Measurements from ENCODE around the gene SERHL2. TPM values are rescaled to one million over a fixed set of nuclear protein-coding genes. Genes with fewer than 3 reads are reported as not detected.
"Not testable (repeated sequence)": the region's sequence is repeated elsewhere in the genome, so short reads cannot be mapped to it uniquely, and the experiment has no call there.

The SERHL2 gene
- total RNA-seq, 4 donors from 2014 or later: 0.94 to 7.7 (median 4.6) TPM

GRCh38 chr22:42560781-42561180, 7.0 kb downstream of the SERHL2 start:
- H3K4me3 ChIP-seq: no peak overlapping the region

GRCh38 chr22:42561856-42562255, 8.1 kb downstream of the SERHL2 start:
- H3K27ac ChIP-seq: no peak overlapping the region
- no peaks in the 10 kb centered on the region for H3K27me3 ChIP-seq
- H3K9me3 ChIP-seq: no peaks in the 10 kb centered on the region
- peaks cover 0 to 43% of the 10 kb centered on the region in 2 donors for H3K36me3 ChIP-seq
- TF ChIP-seq, protein P1, sequence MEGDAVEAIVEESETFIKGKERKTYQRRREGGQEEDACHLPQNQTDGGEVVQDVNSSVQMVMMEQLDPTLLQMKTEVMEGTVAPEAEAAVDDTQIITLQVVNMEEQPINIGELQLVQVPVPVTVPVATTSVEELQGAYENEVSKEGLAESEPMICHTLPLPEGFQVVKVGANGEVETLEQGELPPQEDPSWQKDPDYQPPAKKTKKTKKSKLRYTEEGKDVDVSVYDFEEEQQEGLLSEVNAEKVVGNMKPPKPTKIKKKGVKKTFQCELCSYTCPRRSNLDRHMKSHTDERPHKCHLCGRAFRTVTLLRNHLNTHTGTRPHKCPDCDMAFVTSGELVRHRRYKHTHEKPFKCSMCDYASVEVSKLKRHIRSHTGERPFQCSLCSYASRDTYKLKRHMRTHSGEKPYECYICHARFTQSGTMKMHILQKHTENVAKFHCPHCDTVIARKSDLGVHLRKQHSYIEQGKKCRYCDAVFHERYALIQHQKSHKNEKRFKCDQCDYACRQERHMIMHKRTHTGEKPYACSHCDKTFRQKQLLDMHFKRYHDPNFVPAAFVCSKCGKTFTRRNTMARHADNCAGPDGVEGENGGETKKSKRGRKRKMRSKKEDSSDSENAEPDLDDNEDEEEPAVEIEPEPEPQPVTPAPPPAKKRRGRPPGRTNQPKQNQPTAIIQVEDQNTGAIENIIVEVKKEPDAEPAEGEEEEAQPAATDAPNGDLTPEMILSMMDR (IDR thresholded peaks at IDR 0.05): no peak
- peaks cover 0 to 16% (median 0%) of the 10 kb centered on the region in 3 donors for H3K4me1 ChIP-seq
- 25% methylated on average over 2 of the region's 5 CpGs; no CpG with 5 or more reads in 1 of the 2 donors for WGBS, 2 donors (ENCODE audit: low coverage in 1 of 2)
- no peak overlapping the region for H3K4me3 ChIP-seq
- no peak for ATAC-seq

More at GRCh38 chr22:42560781-42561180, 7.0 kb downstream of the SERHL2 start:
- no peak overlapping the region for H3K27ac ChIP-seq
- TF ChIP-seq, protein P1 (IDR thresholded peaks at IDR 0.05): peak in 3 of 4 experiments; percentile 5 to 45 (median 28)
- TF ChIP-seq POLR2A (IDR thresholded peaks at IDR 0.05) (no peak), POLR2AphosphoS5 (IDR thresholded peaks at IDR 0.05) (no peak)
- WGBS, 2 donors (ENCODE audit: low coverage in 1 of 2): 54% methylated on average over 4 of the region's 7 CpGs; no CpG with 5 or more reads in 1 of the 2 donors
- peaks cover 0 to 16% (median 0%) of the 10 kb centered on the region in 3 donors for H3K4me1 ChIP-seq
- peaks cover 0 to 34% of the 10 kb centered on the region in 2 donors for H3K36me3 ChIP-seq
- no peaks in the 10 kb centered on the region for H3K9me3 ChIP-seq
- ATAC-seq: no peak
- H3K27me3 ChIP-seq: no peaks in the 10 kb centered on the region

DNA sequence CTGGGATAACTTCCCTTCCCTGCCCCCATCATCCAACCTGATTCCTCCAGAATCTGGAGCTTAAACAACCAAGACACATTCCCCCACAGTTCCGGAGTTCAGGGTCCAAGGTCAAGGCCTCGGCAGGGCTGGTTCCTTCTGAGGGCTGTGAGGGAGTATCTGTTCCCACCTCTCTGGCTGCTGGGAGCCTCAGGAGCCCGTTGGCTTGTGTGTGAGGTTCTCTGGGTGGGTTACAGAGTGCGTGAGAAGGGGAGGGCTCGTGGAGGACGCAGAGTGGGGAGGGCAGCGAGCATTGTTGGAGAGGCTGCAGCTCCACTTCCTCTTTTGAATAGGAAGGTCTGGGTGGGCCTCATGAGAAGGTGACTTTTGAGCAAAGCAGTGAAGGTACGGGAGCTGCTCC, 8.5 kb downstream of the SERHL2 start:
- H3K27me3 ChIP-seq: no peaks in the 10 kb centered on the region
- WGBS, 2 donors (ENCODE audit: low coverage in 1 of 2): 80% methylated on average over 1 of the region's 8 CpGs; no CpG with 5 or more reads in 1 of the 2 donors
- ATAC-seq: no peak
- TF ChIP-seq EP300 (IDR thresholded peaks at IDR 0.05): no peak
- no peak for TF ChIP-seq POLR2A (IDR thresholded peaks at IDR 0.05)
- TF ChIP-seq, protein P1 (IDR thresholded peaks at IDR 0.05): no peak
- TF ChIP-seq POLR2AphosphoS5 (IDR thresholded peaks at IDR 0.05): no peak
- H3K4me1 ChIP-seq: peaks cover 0 to 16% (median 0%) of the 10 kb centered on the region in 3 donors
- H3K4me3 ChIP-seq: no peak overlapping the region
- H3K9me3 ChIP-seq: no peaks in the 10 kb centered on the region
- peaks cover 0 to 43% of the 10 kb centered on the region in 2 donors for H3K36me3 ChIP-seq
- H3K27ac ChIP-seq: no peak overlapping the region

DNA sequence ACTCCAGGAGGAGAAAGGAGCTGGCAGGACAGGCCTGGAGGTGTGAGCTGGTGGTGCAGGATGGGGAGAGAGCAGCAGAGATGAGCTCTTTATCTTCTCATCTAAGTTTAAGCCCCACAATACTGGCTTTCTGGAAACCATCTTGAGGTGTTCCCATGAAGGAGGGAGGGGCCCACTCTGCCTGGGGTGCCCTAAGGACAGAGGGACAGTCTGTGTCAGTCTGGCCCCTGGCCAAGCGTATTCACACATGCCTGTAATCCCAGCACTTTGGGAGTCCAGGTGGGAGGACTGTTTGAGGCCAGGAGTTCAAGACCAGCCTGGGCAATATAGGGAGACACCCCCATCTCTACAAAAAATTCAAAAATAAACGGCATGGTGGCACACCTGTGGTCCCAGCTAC, 8.9 kb downstream of the SERHL2 start:
- H3K27me3 ChIP-seq: no peaks in the 10 kb centered on the region
- H3K27ac ChIP-seq: no peak overlapping the region
- H3K36me3 ChIP-seq: peaks cover 0 to 43% of the 10 kb centered on the region in 2 donors
- ATAC-seq: no peak
- H3K4me1 ChIP-seq: peaks cover 0 to 16% (median 0%) of the 10 kb centered on the region in 3 donors
- TF ChIP-seq POLR2AphosphoS5 (IDR thresholded peaks at IDR 0.05): no peak
- TF ChIP-seq POLR2A (IDR thresholded peaks at IDR 0.05): no peak
- TF ChIP-seq, protein P1 (IDR thresholded peaks at IDR 0.05): no peak
- TF ChIP-seq EP300 (IDR thresholded peaks at IDR 0.05): no peak
- H3K4me3 ChIP-seq: no peak overlapping the region
- H3K9me3 ChIP-seq: no peaks in the 10 kb centered on the region
- WGBS, 2 donors (ENCODE audit: low coverage in 1 of 2): 50% methylated on average over 1 of the region's 2 CpGs; no CpG with 5 or more reads in 1 of the 2 donors

DNA sequence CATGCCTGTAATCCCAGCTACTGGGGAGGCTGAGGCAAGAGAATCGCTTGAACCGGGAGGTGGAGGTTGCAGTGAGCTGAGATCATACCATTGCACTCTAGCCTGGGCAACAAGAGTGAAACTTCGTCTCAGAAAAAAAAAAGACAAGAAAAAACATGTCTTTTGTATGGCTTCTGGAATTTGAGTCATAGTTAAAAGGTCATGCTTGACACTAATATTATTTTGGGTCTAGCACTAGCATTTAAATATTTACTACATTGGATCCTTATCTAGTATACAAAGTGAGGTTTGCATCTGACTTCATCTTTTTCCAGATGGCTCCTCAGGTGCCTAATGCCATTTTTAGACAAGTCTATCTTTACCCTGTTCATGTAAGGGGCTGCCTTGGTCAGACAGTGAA, 10.2 kb downstream of the SERHL2 start:
- Histone ChIP-seq H3K36me3 (peaks cover 0 to 49% of the 10 kb centered on the region in 2 donors), H3K4me1 (peaks cover 0 to 16% (median 0%) of the 10 kb centered on the region in 3 donors)
- 74 to 87% methylated on average over 3 of the region's 3 CpGs for WGBS, 2 donors (ENCODE audit: low coverage in 1 of 2)
- not testable (repeated sequence) for H3K27ac ChIP-seq, H3K9me3 ChIP-seq, H3K27me3 ChIP-seq, H3K4me3 ChIP-seq, ATAC-seq

Measured in gastroesophageal sphincter (tissue), 4 donors.